GM12878 (cell line): ENCODE results near the gene TIPRL. TPM values are rescaled to one million over a fixed set of nuclear protein-coding genes. Genes with fewer than 3 reads are reported as not detected.
A peak's percentile ranks its signal among the peaks of the same experiment; 100 is the strongest.

Source experiments
- ATF2 ChIP-seq: IDR thresholded peaks from 2 replicates; pipeline ENCODE4 v1.6.1; 2012; ENCODE audit warnings: low read length, inconsistent platforms
- CEBPB ChIP-seq, 2 experiments: fragments of 150-350 bp in 1 of 2; IDR thresholded peaks; 2 replicates each; pipeline ENCODE4 v1.6.1; 2012 to 2014; ENCODE audit warnings: low read depth in 2 of 2, low read length in 2 of 2, borderline replicate concordance in 1 of 2, inconsistent platforms in 1 of 2
- CUX1 ChIP-seq: IDR thresholded peaks from 2 replicates; pipeline ENCODE4 v1.6.1; 2012; ENCODE audit warnings: improper control_type of control experiment, low read depth, low read length; ENCODE audit not compliant: insufficient replicate concordance
- DPF2 ChIP-seq: fragments of 450-650 bp; IDR thresholded peaks from 2 replicates; pipeline ENCODE4 v1.6.1; 2017; ENCODE audit warnings: mild to moderate bottlenecking
- EP300 ChIP-seq, 2 experiments: fragments of 150-350 bp in 1 of 2; IDR thresholded peaks; 2 replicates each; pipeline ENCODE4 v1.6.1; 2011 to 2012; ENCODE audit warnings: low read depth in 2 of 2, low read length in 2 of 2, borderline replicate concordance in 1 of 2, improper control_type of control experiment in 1 of 2, inconsistent platforms in 1 of 2; ENCODE audit not compliant: control insufficient read depth in 1 of 2
- GABPA ChIP-seq: IDR thresholded peaks from 2 replicates; pipeline ENCODE4 v1.6.1; 2014; ENCODE audit warnings: antibody characterized with exemption, low read depth, mild to moderate bottlenecking, inconsistent platforms
- NFYA ChIP-seq: IDR thresholded peaks from 2 replicates; pipeline ENCODE4 v1.6.1; 2011; ENCODE audit warnings: low read depth, mild to moderate bottlenecking, low read length, improper control_type of control experiment, borderline replicate concordance
- NR2F1 ChIP-seq: fragments of 450-650 bp; conservative IDR thresholded peaks from 2 replicates; pipeline ENCODE4 v1.6.1; 2017; ENCODE audit warnings: mild to moderate bottlenecking
- PKNOX1 ChIP-seq: fragments of 450-650 bp; IDR thresholded peaks from 2 replicates; pipeline ENCODE4 v1.6.1; 2016; ENCODE audit warnings: mild to moderate bottlenecking
- SMARCA5 ChIP-seq: fragments of 450-650 bp; IDR thresholded peaks from 2 replicates; pipeline ENCODE4 v1.6.1; 2017; ENCODE audit warnings: mild to moderate bottlenecking
- TAF1 ChIP-seq: IDR thresholded peaks from 2 replicates; pipeline ENCODE4 v1.6.1; 2011; ENCODE audit warnings: mild to moderate bottlenecking, low read depth, low read length, borderline replicate concordance
- polyA plus RNA-seq, 11 experiments: library from polyadenylated mRNA; depleted of rRNA in 4 of 11; unstranded in 6 of 11; stranded (reverse) in 5 of 11; fragments of >200 nt; fragmentation: Nextera tagmentation in 4 of 11; fragmentation: Illumina TruSeq in 1 of 11; extraction: Ambion mirVana in 4 of 11; extraction: Trizol in 1 of 11; gene quantifications; 1 replicate in 1 of 11; 2 replicates in 10 of 11; pipeline versions ENCODE4 v1.2.1 to v1.2.3, GENCODE V29; 2011 to 2016; ENCODE audit warnings: inconsistent platforms in 2 of 11, missing spikeins in 2 of 11, low read depth in 1 of 11
- total RNA-seq, 4 experiments: library from RNA; depleted of rRNA in 3 of 4; stranded (reverse); fragments of >200 nt in 3 of 4; fragmentation: Illumina TruSeq in 1 of 4; extraction: Trizol in 1 of 4; gene quantifications; 2 replicates each; pipeline versions ENCODE4 v1.2.1 to v1.2.3, GENCODE V29; 2013 to 2021
- TF ChIP-seq, protein P1 (sequence below): IDR thresholded peaks from 2 replicates; pipeline ENCODE4 v1.6.1; 2012; ENCODE audit warnings: low read depth, low read length, improper control_type of control experiment
- TF ChIP-seq, protein P2 (sequence below): IDR thresholded peaks from 2 replicates; pipeline ENCODE4 v1.6.1; 2011; ENCODE audit warnings: borderline replicate concordance, low read depth, mild to moderate bottlenecking, moderate library complexity, low read length; ENCODE audit not compliant: insufficient read depth, poor library complexity, severe bottlenecking
- TF ChIP-seq, protein P3 (sequence below): fragments of 450-650 bp; IDR thresholded peaks from 2 replicates; pipeline ENCODE4 v1.6.1; 2018; ENCODE audit warnings: borderline replicate concordance, mild to moderate bottlenecking; ENCODE audit not compliant: partially characterized antibody

Gene TIPRL
- total and polyA plus RNA-seq, 10 of the 15 experiments (the other 5 are each of a cell fraction or from before 2014, with no cell fraction given), result 36.4 to 72.1 (median 49.9) TPM

GRCh38 chr1:168178638-168179437, at the start of gene TIPRL (continued):
- TF ChIP-seq, protein P1, sequence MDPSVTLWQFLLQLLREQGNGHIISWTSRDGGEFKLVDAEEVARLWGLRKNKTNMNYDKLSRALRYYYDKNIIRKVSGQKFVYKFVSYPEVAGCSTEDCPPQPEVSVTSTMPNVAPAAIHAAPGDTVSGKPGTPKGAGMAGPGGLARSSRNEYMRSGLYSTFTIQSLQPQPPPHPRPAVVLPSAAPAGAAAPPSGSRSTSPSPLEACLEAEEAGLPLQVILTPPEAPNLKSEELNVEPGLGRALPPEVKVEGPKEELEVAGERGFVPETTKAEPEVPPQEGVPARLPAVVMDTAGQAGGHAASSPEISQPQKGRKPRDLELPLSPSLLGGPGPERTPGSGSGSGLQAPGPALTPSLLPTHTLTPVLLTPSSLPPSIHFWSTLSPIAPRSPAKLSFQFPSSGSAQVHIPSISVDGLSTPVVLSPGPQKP, result peak; percentile 69
- TF ChIP-seq, protein P2, sequence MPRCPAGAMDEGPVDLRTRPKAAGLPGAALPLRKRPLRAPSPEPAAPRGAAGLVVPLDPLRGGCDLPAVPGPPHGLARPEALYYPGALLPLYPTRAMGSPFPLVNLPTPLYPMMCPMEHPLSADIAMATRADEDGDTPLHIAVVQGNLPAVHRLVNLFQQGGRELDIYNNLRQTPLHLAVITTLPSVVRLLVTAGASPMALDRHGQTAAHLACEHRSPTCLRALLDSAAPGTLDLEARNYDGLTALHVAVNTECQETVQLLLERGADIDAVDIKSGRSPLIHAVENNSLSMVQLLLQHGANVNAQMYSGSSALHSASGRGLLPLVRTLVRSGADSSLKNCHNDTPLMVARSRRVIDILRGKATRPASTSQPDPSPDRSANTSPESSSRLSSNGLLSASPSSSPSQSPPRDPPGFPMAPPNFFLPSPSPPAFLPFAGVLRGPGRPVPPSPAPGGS, result no peak
- peak; percentile 95 for TF ChIP-seq PKNOX1
- peak; percentile 93 for TF ChIP-seq ATF2
- no peak for TF ChIP-seq NFYA
- no peak for TF ChIP-seq CUX1
- TF ChIP-seq NR2F1, result peak; percentile 9
- TF ChIP-seq SMARCA5, result peak; percentile 71
- TF ChIP-seq TAF1, result peak; percentile 52; the same call in 1 of the 2 replicates
- TF ChIP-seq DPF2, result peak; percentile 40; the same call in 1 of the 2 replicates
- TF ChIP-seq, protein P3, sequence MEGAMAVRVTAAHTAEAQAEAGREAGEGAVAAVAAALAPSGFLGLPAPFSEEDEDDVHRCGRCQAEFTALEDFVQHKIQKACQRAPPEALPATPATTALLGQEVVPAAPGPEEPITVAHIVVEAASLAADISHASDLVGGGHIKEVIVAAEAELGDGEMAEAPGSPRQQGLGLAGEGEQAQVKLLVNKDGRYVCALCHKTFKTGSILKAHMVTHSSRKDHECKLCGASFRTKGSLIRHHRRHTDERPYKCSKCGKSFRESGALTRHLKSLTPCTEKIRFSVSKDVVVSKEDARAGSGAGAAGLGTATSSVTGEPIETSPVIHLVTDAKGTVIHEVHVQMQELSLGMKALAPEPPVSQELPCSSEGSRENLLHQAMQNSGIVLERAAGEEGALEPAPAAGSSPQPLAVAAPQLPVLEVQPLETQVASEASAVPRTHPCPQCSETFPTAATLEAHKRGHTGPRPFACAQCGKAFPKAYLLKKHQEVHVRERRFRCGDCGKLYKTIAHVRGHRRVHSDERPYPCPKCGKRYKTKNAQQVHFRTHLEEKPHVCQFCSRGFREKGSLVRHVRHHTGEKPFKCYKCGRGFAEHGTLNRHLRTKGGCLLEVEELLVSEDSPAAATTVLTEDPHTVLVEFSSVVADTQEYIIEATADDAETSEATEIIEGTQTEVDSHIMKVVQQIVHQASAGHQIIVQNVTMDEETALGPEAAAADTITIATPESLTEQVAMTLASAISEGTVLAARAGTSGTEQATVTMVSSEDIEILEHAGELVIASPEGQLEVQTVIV, result peak; percentile 40
- TF ChIP-seq CEBPB (IDR thresholded peaks at IDR 0.05; ENCODE audit: borderline replicate concordance in 1 of 2, low read depth in 2 of 2, low read length in 2 of 2), result no peak
- peak; percentile 94 for TF ChIP-seq GABPA
- no peak for TF ChIP-seq EP300 (IDR thresholded peaks at IDR 0.05; ENCODE audit: borderline replicate concordance in 1 of 2, control insufficient read depth in 1 of 2, low read depth in 2 of 2, low read length in 2 of 2)
